ENCODE data around the gene POLH.

POLH gene

DNA sequence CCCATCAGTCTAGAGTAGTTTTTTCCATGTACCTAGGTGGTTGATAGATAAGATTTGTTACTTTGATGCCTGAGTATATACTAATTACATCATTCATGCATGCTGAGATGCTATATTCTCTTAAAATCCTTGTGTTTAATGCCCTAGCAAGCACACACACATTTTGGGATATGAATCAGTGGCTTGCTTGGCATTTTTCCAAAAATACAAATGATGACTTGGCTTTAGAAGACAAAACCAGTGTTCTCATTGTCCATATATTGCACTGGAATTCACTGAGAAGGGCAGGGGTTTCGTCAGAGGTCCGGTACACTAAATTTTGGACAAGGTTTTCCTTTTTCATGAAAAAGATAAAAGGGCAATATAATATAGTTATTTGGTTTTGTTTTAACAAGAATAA lies 28.2 kb downstream of the POLH start:
- in situ Hi-C loops (cut with HindIII; ENCODE audit: low sequenced_read_pairs), result no loop called here

- in situ Hi-C loops (cut with HindIII; ENCODE audit: low sequenced_read_pairs), result no loop called here
These were observed 30.0 kb downstream of the POLH start for GRCh38 chr6:43606019-43606418.

DNA sequence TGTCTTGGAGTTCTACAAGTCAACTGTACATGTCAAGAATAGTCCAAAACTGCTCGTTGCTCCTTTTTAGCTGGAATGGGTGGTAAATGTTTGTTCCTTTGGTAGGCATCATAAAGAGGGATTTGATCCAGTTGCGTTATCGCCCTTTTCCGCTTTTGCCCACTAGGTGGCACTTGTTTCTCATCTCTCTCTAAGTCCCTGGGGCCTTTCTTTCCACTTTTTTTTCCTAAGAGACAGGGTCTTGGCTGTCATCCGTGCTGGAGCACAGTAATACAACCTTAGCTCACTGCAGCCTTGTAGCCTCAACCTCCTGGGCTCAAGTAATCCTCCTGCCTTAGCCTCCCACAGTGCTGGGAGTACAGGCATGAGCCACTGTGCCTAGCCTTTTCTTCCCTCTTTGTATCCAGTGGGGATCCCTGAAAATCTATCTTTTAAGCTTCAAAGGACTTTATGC lies 32.4 kb downstream of the POLH start:
- in situ Hi-C loops (cut with HindIII; ENCODE audit: low sequenced_read_pairs), result no loop called here

- in situ Hi-C loops (cut with HindIII; ENCODE audit: low sequenced_read_pairs), result no loop called here
These were observed 32.8 kb downstream of the POLH start for GRCh38 chr6:43608807-43609206.

DNA sequence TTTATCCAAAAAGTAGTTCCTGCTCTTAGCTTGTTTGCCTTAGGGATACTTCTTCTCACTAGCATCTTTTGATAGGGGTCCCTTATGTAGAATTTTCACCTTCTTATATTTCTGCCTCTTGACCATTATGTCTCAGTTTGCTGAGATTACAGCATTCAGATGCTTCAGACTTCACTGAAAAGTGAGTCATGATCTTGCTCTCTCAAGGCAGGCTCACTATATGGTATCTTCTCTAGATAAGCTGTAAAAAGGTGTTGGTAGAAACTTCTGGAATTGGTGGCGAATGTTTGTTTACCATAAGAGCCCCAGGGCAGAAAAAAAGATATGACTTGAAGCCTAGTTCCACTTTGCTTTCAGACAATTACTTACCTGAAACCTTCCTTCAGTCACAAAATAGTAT lies 33.4 kb downstream of the POLH start:
- in situ Hi-C loops (cut with HindIII; ENCODE audit: low sequenced_read_pairs), result no loop called here

DNA sequence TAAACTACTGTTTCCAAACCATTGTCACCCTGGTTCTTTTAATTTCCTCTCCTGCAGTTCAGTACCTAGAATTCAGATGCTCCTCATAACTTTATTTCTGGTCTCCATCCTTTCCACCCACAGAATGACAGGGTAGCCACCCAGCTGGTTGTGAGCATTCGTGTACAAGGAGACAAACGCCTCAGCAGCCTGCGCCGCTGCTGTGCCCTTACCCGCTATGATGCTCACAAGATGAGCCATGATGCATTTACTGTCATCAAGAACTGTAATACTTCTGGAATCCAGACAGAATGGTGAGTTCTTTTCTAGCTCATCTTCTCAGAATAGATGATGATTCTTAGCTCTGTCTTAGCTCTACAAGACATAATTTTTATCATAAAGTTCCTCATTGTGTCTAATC lies 34.4 kb downstream of the POLH start:
- in situ Hi-C loops (cut with HindIII; ENCODE audit: low sequenced_read_pairs), result no loop called here

DNA sequence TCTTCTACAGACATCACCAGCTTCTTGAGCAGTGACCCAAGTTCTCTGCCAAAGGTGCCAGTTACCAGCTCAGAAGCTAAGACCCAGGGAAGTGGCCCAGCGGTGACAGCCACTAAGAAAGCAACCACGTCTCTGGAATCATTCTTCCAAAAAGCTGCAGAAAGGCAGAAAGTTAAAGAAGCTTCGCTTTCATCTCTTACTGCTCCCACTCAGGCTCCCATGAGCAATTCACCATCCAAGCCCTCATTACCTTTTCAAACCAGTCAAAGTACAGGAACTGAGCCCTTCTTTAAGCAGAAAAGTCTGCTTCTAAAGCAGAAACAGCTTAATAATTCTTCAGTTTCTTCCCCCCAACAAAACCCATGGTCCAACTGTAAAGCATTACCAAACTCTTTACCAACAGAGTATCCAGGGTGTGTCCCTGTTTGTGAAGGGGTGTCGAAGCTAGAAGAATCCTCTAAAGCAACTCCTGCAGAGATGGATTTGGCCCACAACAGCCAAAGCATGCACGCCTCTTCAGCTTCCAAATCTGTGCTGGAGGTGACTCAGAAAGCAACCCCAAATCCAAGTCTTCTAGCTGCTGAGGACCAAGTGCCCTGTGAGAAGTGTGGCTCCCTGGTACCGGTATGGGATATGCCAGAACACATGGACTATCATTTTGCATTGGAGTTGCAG lies 37.9 kb downstream of the POLH start:
- in situ Hi-C loops (cut with HindIII; ENCODE audit: low sequenced_read_pairs), result no loop called here

- in situ Hi-C loops (cut with HindIII; ENCODE audit: low sequenced_read_pairs), result no loop called here
These were observed 38.4 kb downstream of the POLH start for GRCh38 chr6:43614396-43614730.

DNA sequence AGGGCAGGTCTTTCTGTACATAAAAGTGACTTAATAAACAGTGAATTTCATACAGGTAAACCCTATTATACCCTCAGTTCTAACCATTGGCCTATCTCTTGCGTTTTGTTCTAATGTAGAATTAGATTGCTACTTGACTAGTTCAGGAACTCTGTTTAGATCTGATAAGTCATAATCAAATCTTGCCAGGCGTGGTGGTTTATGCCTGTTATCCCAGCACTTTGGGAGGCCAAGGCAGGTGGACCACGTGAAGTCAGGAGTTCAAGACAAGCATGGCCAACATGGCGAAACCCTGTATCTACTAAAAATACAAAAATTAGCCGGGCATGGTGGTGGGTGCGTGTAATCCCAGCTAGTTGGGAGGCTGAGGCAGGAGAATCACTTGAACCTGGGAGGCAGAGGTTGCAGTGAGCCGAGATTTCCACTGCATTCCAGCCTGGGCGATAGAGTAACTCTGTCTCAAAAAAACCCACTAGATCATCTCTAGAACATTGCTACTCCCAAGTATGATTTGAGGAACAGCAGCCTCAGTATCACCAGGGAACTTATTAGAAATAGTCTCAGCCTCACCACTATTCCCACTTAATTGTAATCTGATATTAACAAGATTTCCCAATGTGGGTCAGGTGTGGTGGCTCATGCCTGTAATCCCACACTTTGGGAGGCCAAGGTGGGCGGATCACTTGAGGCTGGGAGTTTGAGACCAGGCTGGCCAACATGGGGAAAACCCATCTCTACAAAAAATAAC lies 40.9 kb downstream of the POLH start:
- in situ Hi-C loops (cut with HindIII; ENCODE audit: low sequenced_read_pairs), result no loop called here

DNA sequence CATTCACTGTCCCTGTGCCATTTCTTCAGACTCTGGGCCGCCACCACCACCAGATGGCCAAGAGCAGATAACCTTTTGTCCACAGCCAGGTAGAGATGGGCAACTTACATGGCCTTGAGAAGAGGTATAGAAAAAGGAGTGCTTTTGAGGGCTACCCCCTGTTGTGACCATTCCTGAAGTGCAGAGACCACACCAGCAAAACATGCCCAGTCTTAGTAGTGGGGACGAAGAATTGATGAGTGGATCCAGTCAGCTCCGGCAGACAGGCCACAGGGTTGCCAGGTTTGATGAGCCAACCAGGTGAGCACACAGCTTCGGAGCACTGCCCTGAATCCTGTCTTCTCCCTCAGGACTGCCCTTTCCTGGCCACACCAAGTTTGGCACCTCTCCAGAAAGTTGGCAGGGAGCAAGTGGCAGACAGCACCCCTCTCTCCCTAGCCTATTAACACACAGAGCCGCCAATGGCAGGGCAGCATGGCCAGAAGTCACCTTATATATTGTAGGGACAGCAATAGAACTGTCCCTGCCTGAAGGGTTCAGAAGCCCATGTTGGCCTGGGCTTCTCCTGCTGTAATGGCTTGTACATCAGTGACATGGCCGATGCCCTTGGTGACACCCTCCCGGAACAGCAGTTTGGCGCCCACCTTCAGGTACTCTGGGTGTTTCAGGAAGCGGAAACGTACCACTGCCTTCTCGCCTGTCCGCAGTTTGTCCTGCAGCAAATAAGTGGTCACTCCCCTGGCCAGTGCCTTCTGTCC lies 45.3 kb downstream of the POLH start:
- in situ Hi-C loops (cut with HindIII; ENCODE audit: low sequenced_read_pairs), result no loop called here

- in situ Hi-C loops (cut with HindIII; ENCODE audit: low sequenced_read_pairs), result no loop called here
These were observed 45.8 kb downstream of the POLH start for GRCh38 chr6:43621836-43622180.

DNA sequence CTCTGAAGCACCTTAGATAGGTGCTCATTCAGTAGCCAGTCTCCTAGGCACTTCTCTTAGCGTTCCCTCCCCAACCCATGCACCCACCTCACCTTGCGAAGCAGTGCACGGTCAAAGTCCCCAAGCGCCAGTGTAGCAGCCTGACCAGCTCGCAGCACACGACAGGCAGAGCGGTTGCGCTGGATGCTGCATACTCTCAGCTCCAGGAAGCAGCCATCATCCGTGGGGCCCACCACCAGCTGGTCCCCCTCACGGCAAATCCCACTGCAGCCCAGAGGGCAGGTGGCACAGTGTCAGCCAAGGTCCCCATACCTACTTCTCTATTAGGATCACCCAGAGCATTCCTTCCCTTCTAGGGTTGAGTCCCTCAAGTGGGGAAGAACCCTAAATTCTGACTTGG lies 46.6 kb downstream of the POLH start:
- in situ Hi-C loops (cut with HindIII; ENCODE audit: low sequenced_read_pairs), result no loop called here

DNA sequence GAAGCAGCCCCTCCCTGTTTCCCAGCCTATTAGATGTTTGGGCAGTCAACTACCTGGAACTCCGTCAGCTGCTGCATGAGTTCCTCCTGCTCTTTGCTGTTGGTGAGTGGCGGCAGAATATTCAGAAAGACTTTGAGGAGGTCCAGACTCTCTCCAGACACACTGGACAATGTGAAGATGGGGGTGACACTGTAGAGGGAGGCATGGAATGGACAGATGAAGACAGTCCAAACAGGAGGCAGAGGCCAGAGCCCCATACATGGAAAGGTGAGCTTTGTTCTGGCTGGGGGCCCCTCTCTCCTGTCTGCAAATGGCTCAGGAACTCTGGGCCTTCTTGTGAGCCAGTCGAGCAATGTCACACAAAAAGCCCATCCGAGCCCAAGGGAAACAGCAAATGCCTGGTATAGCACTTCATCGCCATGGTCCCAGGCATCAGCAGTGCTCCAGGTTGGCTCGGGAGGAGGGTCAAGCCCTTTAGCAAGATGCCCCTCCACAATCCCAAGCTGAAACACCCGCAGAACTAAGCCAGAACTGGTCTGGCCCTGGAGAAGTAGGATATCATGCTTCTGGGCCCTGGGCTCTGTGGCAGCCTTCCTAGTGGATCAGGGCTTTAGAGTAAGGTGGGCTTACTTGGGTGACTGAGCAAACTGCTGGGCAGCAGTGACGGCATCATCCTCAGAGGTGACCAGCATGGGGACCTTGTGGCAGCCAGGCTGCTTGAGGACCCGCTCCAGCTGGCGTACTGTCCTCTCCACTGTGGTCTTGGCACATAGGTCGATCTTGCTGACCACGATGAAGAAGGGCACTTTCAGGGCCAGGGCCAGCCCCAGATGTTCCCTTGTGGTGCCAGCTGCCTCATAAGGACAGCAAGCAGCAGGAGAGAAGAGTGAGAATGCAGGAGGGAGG lies 48.1 kb downstream of the POLH start:
- in situ Hi-C loops (cut with HindIII; ENCODE audit: low sequenced_read_pairs), result no loop called here

DNA sequence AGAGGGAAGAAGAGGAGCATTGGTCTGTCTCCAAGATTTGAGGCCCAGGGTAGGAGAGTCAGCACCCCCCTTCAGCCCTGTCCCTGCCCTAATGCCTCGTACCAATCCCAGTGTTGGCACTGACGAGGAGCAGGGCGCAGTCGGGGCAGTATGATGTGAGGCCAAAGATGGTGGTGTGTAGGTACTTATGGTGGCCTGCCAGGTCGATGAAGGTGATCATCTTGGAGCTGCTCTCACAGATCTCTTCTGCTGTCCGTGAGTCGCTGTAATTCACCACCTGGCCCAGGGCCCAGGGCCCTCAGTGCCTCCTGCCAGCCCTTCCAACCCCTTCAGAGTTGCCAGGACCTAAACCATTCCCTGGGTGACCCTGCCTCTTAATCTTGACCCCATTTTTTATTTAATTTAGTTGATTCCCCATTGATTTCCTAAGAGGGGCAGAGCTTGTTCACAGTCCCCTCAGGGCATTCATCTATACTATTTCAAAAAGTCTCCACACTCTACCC lies 48.9 kb downstream of the POLH start:
- in situ Hi-C loops (cut with HindIII; ENCODE audit: low sequenced_read_pairs), result no loop called here

GRCh38 chr6:43625393-43625992 lies 49.5 kb downstream of the POLH start:
- in situ Hi-C loops (cut with HindIII; ENCODE audit: low sequenced_read_pairs), result no loop called here

DNA sequence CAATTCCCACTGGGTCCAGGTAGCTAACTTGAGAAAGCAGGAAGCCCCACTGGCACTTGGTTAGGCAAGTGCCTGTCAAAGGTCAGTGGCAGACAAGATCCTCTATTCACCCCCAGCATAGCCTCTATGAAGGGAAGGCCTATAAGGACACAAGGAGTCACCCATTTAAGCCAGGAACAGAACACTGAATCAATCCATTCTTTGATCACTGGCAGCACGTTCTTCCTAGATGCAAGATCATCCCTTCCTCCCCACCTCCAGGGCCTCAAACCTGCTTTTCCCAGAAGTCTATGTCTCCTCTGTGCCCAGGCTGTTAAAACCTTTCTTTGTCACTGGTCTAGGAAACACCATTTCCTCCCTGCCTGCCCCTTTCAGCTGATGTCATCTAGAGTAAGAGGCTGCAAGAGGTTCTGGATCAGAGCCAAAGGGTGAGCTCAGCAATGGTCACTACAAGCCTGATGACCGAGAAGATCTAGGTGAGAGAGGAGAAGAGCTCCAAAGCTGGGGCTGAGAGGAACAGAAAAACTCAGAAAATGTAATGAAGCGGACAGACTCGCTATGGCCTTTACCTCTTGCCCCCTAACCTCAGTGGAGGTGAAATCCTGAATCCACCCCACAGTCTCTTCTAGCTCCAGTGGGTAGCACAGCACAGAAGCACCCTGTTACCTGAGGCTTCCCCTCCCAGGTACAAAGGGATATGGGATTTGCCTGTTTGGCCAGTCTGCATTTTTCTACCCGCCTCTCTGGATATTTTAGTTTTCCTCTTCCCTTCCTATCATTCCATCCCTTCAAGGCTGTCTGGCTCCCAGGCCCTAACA lies 51.2 kb downstream of the POLH start:
- in situ Hi-C loops (cut with HindIII; ENCODE audit: low sequenced_read_pairs), result no loop called here

DNA sequence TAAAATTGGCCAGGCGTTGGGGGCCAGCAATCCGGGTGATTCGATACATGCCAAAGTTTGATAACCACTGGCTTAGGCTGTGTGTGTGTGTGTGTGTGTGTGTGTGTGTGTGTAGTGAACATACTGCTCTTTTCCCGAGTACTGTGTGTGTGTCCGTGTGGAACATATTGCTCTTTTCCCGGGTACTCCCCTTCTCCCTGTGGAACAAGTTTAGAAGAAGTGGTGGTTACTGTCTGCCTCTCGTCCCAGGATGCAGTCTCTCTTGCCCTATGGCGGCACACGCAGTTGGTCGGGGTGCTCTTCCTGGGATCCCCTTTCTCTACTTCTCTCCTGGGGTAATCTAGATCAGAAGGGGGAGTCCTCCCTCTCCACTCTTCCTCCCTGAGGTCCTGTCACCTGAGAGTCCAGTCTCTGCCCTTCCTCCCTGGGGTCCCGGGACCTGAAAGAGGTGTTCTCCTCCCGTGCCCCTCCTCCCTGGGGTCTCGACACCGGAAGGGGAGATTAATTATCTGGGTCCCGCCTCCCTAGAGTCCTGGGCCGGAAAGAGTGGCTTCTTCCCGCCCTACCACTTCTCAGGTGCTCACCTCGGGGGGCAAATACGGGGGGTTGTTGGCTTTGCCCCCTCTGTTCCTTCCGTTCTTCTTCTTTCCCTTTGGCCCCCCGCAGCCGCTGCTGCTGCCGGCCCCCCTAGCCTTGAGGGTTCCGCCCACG lies 52.6 kb downstream of the POLH start:
- in situ Hi-C loops (cut with HindIII; ENCODE audit: low sequenced_read_pairs), result no loop called here

DNA sequence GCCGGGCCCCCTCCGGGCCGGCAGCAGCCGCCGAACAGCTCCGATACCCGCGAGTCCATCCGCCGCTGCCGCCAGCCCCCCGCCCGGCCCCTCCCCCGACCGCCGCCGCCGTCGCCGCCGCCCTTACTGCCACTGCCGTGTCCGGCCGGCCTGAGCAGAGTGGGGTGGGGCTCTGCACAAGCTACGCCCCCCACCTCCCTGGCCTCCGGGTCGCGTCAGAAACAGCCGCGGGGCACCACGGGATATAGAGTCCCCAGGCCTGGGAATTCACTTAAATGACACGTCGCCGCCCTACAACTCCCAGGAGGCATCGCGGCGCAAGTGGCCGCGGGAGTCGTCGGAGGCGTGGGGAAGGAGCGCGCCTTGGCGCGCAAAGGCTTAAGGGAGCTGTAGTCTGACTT lies 53.1 kb downstream of the POLH start, which contains the start of gene GTPBP2:
Gene GTPBP2 (minus strand): TSS at position 161 of the 401 bp plus-strand sequence. CDS start 102 bp downstream, at position 59.
- in situ Hi-C loops (cut with HindIII; ENCODE audit: low sequenced_read_pairs), result no loop called here
